ENCODE data around the gene NCK1. TPM values are rescaled to one million over a fixed set of nuclear protein-coding genes. Genes with fewer than 3 reads are reported as not detected.

The NCK1 gene
- 63.3 TPM for total RNA-seq
- polyA plus RNA-seq = 31.9 TPM

DNA sequence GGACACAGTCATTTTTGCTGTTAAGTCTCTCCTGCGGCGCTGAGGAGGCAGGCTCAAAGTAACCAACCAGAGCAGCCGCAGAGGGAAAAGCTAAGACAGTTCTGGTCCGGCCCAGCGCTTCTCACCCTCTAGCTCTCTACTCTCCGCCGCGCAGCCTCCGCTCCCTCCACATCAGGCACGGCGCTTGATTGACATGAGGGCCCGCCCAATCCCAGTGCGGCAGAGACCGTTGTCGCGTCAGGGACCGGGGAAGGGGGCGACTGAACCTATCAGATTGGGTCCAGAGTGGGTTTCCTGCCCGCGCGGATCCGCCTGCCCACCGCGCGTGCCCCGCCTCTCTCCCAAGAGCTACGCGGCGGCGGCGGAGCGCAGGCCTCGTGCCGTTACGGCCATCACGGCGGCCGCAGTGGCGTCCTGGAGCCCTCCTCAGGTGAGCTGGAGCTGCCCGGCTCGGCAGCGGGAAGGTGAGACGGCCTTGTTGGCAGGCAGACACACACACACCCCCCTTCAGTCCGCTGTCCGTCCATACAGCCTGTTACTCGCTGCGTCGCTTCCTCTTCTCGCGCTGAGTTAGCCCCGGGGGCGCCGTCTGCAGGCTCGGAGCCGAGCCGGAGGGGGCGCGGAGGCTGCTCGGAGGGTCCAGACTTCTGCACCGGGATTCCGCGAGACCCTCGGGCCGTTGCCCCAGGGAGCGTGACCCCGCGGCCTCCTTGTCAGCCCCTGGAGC is at the start of gene NCK1:
Gene NCK1, plus strand, starts transcription at position 319 of the 727 bp plus-strand sequence. CDS start 65,794 bp downstream, outside the sequence.
- no peaks in the 10 kb centered on the region for H3K4me1 ChIP-seq (ENCODE audit: insufficient read depth)
- DNase-seq (ENCODE audit: extremely low spot score) = peak; percentile 96
- WGBS = under 1% methylated on average over 67 of the region's 67 CpGs
- H3K4me3 ChIP-seq (ENCODE audit: low read depth, low read length) = peak within 1 kb of the TSS; percentile 89
- H3K27ac ChIP-seq (ENCODE audit: low read depth) = peak within 1 kb of the TSS; percentile 86
- H3K36me3 ChIP-seq (ENCODE audit: insufficient read depth) = no peaks in the 10 kb centered on the region

DNA sequence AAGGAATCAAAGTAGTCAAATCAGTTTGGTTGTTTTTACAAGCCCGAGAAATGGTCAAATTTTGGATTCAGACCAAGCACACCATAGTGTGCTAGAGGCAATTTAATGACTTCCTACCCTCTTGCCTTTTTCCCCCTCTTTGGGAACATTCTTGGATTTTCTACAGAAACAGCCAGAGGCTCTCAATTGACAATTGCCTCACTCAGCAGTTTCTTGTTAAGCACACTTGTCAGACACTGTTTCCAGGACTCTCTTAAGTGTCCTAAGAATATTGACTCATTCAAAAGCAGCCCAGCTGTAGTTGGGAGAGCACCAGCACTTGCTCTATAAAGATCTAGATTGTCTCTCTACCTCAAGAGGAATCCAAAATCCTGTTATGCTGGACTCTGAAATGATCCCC is 44.6 kb upstream of the NCK1 start:
- H3K4me1 ChIP-seq (ENCODE audit: insufficient read depth) = no peaks in the 10 kb centered on the region
- no peak overlapping the region for H3K4me3 ChIP-seq (ENCODE audit: low read depth, low read length)
- H3K27ac ChIP-seq (ENCODE audit: low read depth) = no peak overlapping the region
- no peaks in the 10 kb centered on the region for H3K36me3 ChIP-seq (ENCODE audit: insufficient read depth)
- WGBS = 50% methylated on average over 1 of the region's 1 CpG
- DNase-seq (ENCODE audit: extremely low spot score) = no peak

DNA sequence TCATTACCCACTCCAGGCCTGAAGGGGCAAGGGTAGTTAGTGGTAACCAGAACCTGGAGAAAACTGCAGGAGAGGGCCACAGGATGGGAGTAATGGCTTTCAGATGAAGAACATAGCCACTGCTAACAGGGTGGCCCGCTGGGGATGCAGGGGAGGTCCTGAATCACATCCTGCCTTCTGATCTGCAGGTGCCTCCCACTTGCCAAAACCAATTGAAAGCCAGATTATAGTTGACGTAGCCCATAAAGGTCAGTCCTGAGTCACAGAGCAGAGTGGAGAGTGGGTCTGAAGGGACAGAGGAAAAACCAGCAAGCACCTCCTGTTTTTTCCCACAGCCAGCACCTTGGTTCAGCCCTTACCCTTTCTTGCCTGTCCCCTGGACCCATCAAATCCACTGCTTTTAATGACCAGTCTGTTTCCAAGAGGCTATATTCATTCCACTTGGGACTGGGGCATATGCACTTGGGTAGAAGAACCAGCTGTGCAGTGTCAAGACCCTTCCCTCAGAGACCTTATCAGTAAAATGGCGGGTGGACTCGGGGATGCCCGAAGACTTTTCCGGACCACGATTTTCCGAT is 43.7 kb upstream of the NCK1 start:
- H3K36me3 ChIP-seq (ENCODE audit: insufficient read depth) = no peaks in the 10 kb centered on the region
- peak overlapping the region; percentile 64 for H3K4me3 ChIP-seq (ENCODE audit: low read depth, low read length)
- DNase-seq (ENCODE audit: extremely low spot score) = no peak
- 17% methylated on average over 8 of the region's 8 CpGs for whole genome bisulfite sequencing
- no peak overlapping the region for H3K27ac ChIP-seq (ENCODE audit: low read depth)
- no peaks in the 10 kb centered on the region for H3K4me1 ChIP-seq (ENCODE audit: insufficient read depth)

DNA sequence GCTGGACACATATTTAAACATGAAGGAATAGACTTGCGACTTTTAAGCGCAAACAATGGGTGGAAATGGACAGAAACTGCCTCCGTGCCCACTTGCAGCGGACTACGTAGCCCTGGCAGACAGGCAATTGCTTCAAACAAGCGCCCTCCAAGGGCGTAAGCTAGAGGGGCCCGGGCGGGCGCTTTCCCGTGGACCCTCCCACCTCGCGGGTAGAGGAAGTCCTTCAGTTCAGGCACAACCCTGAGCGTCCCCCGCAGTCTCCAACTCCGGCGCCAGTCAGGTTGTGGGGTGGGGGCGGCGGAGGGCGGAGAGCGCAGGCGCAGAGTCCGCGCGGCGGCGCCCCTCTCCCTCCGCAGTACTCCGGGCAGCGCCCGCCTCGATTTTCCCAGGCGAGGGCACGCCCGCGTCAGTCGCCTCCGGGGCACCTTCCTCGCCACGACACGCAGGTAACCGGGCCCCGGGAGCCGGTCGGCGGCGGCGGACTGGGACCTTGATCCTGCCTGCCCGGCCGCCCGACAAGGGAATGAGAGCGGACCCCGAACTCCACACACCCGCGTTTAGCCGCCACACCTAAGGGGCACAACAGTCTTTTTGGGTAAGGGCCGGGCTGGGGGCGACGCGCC is 43.1 kb upstream of the NCK1 start, which contains the start of gene SLC35G2:
Gene SLC35G2, plus strand, starts transcription at position 358 of the 623 bp plus-strand sequence. CDS start 35,335 bp downstream, outside the sequence.
- Histone ChIP-seq H3K36me3 (ENCODE audit: insufficient read depth) (no peaks in the 10 kb centered on the region), H3K4me3 (ENCODE audit: low read depth, low read length) (peak within 1 kb of the TSS; percentile 64), H3K27ac (ENCODE audit: low read depth) (peak within 1 kb of the TSS; percentile 39), H3K4me1 (ENCODE audit: insufficient read depth) (no peaks in the 10 kb centered on the region)
- WGBS = under 1% methylated on average over 60 of the region's 60 CpGs
- DNase-seq (ENCODE audit: extremely low spot score) = no peak

DNA sequence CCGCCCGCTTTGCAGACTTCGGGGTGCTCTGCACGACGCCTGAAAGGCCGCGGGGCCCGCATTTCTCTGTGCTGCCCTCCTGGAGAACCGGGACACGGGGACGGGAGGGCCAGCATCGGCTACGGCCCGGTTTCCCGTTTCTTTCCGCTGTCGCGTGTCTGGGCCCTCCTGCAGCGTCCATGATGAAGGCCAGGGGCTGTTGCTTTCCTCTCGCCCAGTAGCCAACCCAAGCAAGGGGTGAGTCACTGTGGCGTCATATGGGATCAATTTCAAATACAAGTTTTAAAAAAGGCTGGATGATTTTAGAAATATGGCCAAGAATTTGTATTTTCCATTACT is 42.6 kb upstream of the NCK1 start:
- H3K27ac ChIP-seq (ENCODE audit: low read depth) = no peak overlapping the region
- H3K4me3 ChIP-seq (ENCODE audit: low read depth, low read length) = peak overlapping the region; percentile 64
- no peak for DNase-seq (ENCODE audit: extremely low spot score)
- H3K36me3 ChIP-seq (ENCODE audit: insufficient read depth) = no peaks in the 10 kb centered on the region
- no peaks in the 10 kb centered on the region for H3K4me1 ChIP-seq (ENCODE audit: insufficient read depth)
- under 1% methylated on average over 21 of the region's 21 CpGs for WGBS

DNA sequence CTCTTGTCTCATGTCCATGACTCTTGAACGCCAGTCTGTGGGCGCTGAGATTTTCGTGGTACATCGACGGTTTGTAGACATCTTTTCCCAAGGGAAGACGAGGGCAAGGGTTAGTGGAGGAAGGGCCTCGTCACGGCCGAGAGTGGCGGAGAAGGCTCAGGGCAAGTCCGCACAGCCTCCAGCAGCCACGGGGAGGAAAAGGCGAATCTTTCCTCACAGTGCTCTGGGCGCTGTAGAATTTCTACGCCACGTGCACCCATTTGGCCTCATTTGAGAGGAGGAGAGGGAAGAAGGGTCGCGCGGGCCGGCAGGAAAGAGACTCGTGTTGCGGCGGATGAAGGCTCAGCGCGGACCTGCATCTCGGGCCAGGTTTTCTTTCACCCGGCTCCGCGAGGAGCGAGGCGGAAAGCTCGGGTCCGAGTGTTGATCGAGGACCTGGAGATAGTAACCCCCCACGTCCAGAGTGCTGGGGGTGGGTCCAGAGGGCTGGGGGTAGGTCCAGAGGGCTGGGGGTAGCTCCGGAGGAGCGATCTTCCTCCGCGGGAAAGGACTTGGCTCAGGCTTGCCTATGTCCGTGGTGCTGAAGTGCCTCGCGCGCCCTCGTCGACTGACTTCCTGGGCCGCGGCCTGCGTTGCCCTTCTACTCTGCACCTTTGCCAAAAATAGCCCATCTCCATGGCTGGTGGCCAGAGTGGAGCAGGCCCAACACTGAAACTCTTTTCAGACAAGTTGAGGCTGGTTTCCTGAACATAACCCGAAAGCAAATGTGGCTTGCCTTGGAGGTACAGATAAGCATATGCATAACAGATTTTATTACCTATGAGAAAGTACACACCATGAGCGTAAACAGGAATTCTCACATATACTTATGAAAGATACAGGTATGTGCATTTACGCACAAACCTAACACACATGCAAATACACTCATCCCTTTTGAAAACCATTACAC is 42.0 kb upstream of the NCK1 start:
- no peak overlapping the region for H3K27ac ChIP-seq (ENCODE audit: low read depth)
- H3K4me3 ChIP-seq (ENCODE audit: low read depth, low read length) = peak overlapping the region; percentile 64
- 6% methylated on average over 51 of the region's 51 CpGs for WGBS
- no peaks in the 10 kb centered on the region for H3K4me1 ChIP-seq (ENCODE audit: insufficient read depth)
- DNase-seq (ENCODE audit: extremely low spot score) = no peak
- no peaks in the 10 kb centered on the region for H3K36me3 ChIP-seq (ENCODE audit: insufficient read depth)

DNA sequence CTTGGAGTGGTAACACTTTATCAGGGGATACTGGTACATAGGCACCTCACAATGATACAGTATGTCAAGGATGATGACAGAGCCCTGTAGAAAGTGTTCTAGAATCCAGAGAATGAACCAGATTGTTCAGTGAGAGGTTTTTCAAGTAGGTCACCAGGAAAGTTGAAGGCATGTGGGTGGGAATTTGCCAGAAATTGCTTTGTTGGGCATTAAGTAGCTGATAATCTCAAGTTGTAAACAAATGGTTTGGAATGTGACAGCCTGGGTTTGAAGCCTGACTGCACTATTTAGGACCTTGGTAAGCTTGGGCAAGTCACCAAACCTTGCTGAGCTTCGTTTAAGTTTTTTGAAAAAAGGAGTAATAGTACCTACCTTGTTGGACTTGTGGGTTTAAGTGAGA is 30.5 kb upstream of the NCK1 start:
- Histone ChIP-seq H3K4me1 (ENCODE audit: insufficient read depth) (no peaks in the 10 kb centered on the region), H3K27ac (ENCODE audit: low read depth) (no peak overlapping the region), H3K4me3 (ENCODE audit: low read depth, low read length) (no peak overlapping the region), H3K36me3 (ENCODE audit: insufficient read depth) (no peaks in the 10 kb centered on the region)
- 58% methylated on average over 1 of the region's 1 CpG for WGBS
- DNase-seq (ENCODE audit: extremely low spot score) = no peak

DNA sequence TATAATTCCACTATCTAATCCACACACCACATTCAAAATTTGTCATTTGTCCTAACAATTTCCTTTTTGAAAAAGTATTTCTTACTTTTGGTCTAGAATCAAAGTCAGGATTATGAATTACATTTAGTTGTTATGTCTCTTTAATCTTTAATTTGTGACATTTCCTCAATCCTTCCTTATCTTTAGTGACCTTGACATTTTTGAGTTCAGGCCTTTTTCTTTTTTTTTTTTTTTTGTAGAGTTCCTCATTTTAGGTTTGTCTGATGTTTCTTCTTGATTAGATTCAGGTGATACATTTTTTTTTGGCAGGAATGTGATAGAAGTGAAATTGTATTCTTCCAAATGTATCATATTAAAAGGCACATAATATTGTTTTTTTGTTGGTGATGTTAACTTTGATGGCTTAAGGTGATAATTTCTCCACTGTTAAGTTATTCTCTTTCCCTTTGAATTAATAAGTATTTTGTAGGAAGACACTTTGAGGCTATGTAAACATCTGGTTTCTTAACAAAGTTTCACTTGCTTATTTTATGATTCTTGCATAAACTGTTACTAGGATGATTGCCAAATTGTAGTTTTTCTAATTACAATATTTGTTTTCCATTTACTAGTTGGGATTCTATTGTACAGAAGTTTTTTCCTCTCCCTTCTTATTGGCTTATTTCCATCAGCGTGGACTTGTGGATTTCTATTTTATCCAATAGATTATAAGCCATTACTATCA is 26.8 kb upstream of the NCK1 start:
- no peak for DNase-seq (ENCODE audit: extremely low spot score)
- H3K27ac ChIP-seq (ENCODE audit: low read depth) = no peak overlapping the region
- H3K4me3 ChIP-seq (ENCODE audit: low read depth, low read length) = no peak overlapping the region
- no peaks in the 10 kb centered on the region for H3K36me3 ChIP-seq (ENCODE audit: insufficient read depth)
- WGBS = 75% methylated on average over 1 of the region's 1 CpG
- H3K4me1 ChIP-seq (ENCODE audit: insufficient read depth) = no peaks in the 10 kb centered on the region

DNA sequence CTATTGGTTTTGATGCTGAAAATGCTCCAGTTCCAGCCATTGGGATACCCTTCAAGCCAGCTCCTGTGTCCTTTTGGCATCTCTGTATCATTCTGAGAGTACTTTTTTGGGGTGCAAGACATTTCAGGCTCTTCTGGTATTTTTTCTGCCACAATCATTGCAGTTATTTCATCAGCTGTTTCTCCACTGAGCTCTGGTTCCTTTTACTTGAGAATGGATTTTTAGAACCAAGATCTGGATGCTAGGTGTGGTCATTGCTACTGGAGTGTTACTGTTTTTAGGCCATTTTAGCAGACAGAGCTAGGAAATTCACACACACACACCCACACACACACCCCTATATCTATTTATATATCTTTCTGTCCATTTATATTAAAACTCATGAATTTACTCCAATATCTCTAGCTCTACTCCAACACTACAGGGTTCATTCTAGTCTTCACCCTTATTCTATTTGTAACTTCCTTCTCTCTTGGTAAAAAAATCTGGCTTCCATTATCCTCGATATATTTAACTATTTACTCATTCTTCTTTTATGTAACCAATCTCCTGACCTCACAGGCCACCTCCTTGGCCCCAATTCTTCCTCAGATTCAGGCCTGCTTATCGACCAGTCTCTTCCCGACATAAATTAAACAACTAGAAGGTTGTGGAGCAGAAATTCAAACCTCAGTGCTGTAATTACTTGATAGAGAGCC is 26.0 kb upstream of the NCK1 start:
- Histone ChIP-seq H3K4me3 (ENCODE audit: low read depth, low read length) (no peak overlapping the region), H3K36me3 (ENCODE audit: insufficient read depth) (no peaks in the 10 kb centered on the region), H3K27ac (ENCODE audit: low read depth) (no peak overlapping the region), H3K4me1 (ENCODE audit: insufficient read depth) (no peaks in the 10 kb centered on the region)
- WGBS = 22% methylated on average over 3 of the region's 3 CpGs
- DNase-seq (ENCODE audit: extremely low spot score) = no peak

DNA sequence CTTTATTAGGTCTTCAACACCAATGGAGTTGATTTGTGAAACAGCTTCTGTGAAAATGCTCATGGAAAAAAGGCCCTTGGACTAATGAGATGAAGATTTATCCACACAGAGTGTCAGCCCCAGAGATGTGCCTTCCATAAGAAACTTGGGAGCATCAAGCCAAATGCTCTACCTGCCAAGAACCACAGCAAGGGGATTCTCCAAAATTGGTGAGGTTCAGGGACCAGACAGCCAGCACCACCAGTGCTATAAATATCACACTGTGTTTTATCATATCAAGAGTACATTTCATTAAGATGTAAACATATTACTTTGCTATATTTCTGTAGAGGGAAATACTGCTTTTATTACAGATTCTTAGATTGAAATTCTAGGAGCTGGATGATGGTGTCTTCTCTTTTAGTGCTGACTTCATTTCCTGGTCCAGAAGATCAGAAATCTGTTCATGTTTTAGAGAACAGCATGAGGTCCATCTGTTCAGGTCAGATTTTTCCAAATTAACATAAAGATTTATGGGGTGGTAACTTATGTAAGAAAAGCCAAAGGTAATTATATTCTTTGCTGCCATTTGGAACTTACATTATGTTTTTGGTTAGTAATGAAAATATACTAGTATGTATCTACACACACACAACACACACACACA is 25.4 kb upstream of the NCK1 start:
- Histone ChIP-seq H3K4me1 (ENCODE audit: insufficient read depth) (no peaks in the 10 kb centered on the region), H3K27ac (ENCODE audit: low read depth) (no peak overlapping the region), H3K4me3 (ENCODE audit: low read depth, low read length) (no peak overlapping the region), H3K36me3 (ENCODE audit: insufficient read depth) (no peaks in the 10 kb centered on the region)
- DNase-seq (ENCODE audit: extremely low spot score) = no peak

DNA sequence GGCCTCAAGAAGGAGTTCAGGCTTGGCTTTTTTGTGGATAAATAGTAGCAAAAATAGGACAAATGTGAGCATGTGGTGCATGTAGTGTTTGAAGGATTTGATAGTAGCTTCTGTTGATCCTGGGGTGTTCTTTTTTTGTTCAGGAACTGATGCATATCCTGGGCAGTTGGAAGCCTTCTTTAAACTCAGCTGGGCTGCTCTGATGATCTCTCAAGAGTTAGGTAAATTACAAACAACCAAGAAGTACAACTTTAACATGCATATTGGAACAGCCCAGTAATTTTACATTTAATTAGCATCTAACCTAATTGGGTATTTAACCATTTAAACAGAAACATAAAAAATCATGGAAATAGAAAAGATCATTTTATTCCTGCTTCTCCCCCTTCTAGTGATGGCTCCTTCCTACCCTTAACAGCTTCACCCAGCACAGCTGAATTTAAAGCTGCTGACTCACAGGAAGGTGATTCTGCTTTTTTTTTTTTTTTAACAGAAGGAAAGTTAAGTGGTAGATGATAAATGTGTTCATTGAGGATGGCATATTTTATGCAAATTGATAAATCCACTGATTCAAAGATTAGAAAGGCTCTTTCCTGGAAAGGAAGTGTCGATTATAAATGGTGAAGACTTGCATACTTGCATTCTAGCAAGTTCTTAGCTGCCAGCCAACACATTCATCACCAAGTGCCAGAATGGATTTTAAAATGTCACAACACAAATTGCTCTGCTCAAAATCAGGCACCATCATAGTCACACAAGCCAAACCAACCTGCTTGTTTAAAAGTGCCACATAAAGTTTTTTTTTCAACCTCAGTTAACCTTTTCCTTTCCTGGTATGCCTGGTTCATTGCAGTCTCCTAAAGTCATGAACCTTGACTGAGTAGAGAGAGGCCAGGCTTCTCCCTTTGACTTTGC is 23.1 kb upstream of the NCK1 start:
- no peak overlapping the region for H3K4me3 ChIP-seq (ENCODE audit: low read depth, low read length)
- WGBS = 28% methylated on average over 1 of the region's 1 CpG
- no peaks in the 10 kb centered on the region for H3K36me3 ChIP-seq (ENCODE audit: insufficient read depth)
- H3K27ac ChIP-seq (ENCODE audit: low read depth) = no peak overlapping the region
- no peak for DNase-seq (ENCODE audit: extremely low spot score)
- H3K4me1 ChIP-seq (ENCODE audit: insufficient read depth) = no peaks in the 10 kb centered on the region

All from urinary bladder (tissue), 4 donors.